Measurements from ENCODE around the gene SHISA8.

SHISA8 gene

GRCh38 chr22:41917903-41918791 is 3.3 kb upstream of the SHISA8 start:
- intact Hi-C loops (cut with DNase I), result no loop called here
- DNase-seq, result peak in 17 of 42 donors; percentile 24 to 66 (median 45)

- no peak for DNase-seq
- intact Hi-C loops (cut with DNase I), result no loop called here
These were observed 2.6 kb upstream of the SHISA8 start for GRCh38 chr22:41917375-41917902.

GRCh38 chr22:41916745-41917358 is 2.0 kb upstream of the SHISA8 start:
- intact Hi-C loops (cut with DNase I), result no loop called here
- no peak for DNase-seq

- intact Hi-C loops (cut with DNase I), result no loop called here
- no peak for DNase-seq
These were observed 1.1 kb upstream of the SHISA8 start for GRCh38 chr22:41915786-41916493.

GRCh38 chr22:41914611-41915034 is 251 bp downstream of the SHISA8 start:
- no peak for DNase-seq
- intact Hi-C loops (cut with DNase I), result no loop called here

- intact Hi-C loops (cut with DNase I), result no loop called here
- no peak for DNase-seq
These were observed 886 bp downstream of the SHISA8 start for GRCh38 chr22:41913842-41914534.

- no peak for DNase-seq
- intact Hi-C loops (cut with DNase I), result no loop called here
These were observed 1.7 kb downstream of the SHISA8 start for GRCh38 chr22:41913040-41913719.

- DNase-seq, result no peak
- intact Hi-C loops (cut with DNase I), result no loop called here
These were observed 2.4 kb downstream of the SHISA8 start for GRCh38 chr22:41912338-41913039.

- no peak for DNase-seq
- intact Hi-C loops (cut with DNase I), result no loop called here
These were observed 3.8 kb downstream of the SHISA8 start for GRCh38 chr22:41911001-41911611.

- DNase-seq, result peak in 41 of 42 donors; percentile 29 to 86 (median 67)
- intact Hi-C loops (cut with DNase I), result no loop called here
These were observed 4.5 kb downstream of the SHISA8 start for GRCh38 chr22:41910050-41911000.

- intact Hi-C loops (cut with DNase I), result no loop called here
- DNase-seq, result peak in 12 of 42 donors; percentile 11 to 64 (median 29)
These were observed 5.4 kb downstream of the SHISA8 start for GRCh38 chr22:41909310-41910049.

- peak in 2 of 42 donors; percentile 36 to 54 for DNase-seq
- intact Hi-C loops (cut with DNase I), result no loop called here
These were observed 6.2 kb downstream of the SHISA8 start for GRCh38 chr22:41908411-41909309.

GRCh38 chr22:41907436-41908401 is 7.2 kb downstream of the SHISA8 start:
- intact Hi-C loops (cut with DNase I), result no loop called here
- no peak for DNase-seq

Measured in head of caudate nucleus (tissue), 42 donors.